Jurkat, Clone E6-1 (cell line): ENCODE data around the gene GSTT4.

Experiments
- DNase-seq: peaks from one replicate; pipeline ENCODE4 v3.0.0-alpha.2; 2011; ENCODE audit warnings: low read depth, low spot score
- H3K4me3 ChIP-seq: 2 replicates; pipeline ENCODE4 v1.5.1; 2011; ENCODE audit warnings: mild to moderate bottlenecking, low read length, control low read depth, moderate library complexity

The GSTT4 gene

GRCh38 chr22:24027389-24027975 is 22.2 kb upstream of the GSTT4 start:
- no peak for DNase-seq
- no peak overlapping the region for H3K4me3 ChIP-seq

GRCh38 chr22:24026733-24027132 is 21.5 kb upstream of the GSTT4 start:
- no peak overlapping the region for H3K4me3 ChIP-seq
- no peak for DNase-seq

- H3K4me3 ChIP-seq = no peak overlapping the region
- no peak for DNase-seq
Observed at GRCh38 chr22:24026056-24026455, 20.8 kb upstream of the GSTT4 start.

- DNase-seq = no peak
- H3K4me3 ChIP-seq = no peak overlapping the region
Observed at GRCh38 chr22:24025475-24025874, 20.2 kb upstream of the GSTT4 start.

GRCh38 chr22:24024354-24024753 is 19.1 kb upstream of the GSTT4 start:
- H3K4me3 ChIP-seq = no peak overlapping the region

GRCh38 chr22:24023204-24023789 is 18.0 kb upstream of the GSTT4 start:
- H3K4me3 ChIP-seq = no peak overlapping the region
- no peak for DNase-seq

More at GRCh38 chr22:24024354-24024753, 19.1 kb upstream of the GSTT4 start:
- DNase-seq = no peak

GRCh38 chr22:24021304-24021703 is 16.1 kb upstream of the GSTT4 start:
- H3K4me3 ChIP-seq = no peak overlapping the region

GRCh38 chr22:24016156-24016555 is 10.9 kb upstream of the GSTT4 start:
- no peak overlapping the region for H3K4me3 ChIP-seq
- DNase-seq = no peak

More at GRCh38 chr22:24021304-24021703, 16.1 kb upstream of the GSTT4 start:
- DNase-seq = no peak

GRCh38 chr22:24011735-24012068 is 6.4 kb upstream of the GSTT4 start:
- DNase-seq = no peak
- peak overlapping the region; percentile 92 for H3K4me3 ChIP-seq

- no peak for DNase-seq
- H3K4me3 ChIP-seq = no peak overlapping the region
Observed at GRCh38 chr22:24010018-24010391, 4.8 kb upstream of the GSTT4 start.

GRCh38 chr22:24009227-24010017 is 4.2 kb upstream of the GSTT4 start:
- no peak for DNase-seq
- H3K4me3 ChIP-seq = no peak overlapping the region

- no peak for DNase-seq
- no peak overlapping the region for H3K4me3 ChIP-seq
Observed at GRCh38 chr22:24008381-24009226, 3.4 kb upstream of the GSTT4 start.

GRCh38 chr22:24008022-24008283 is 2.7 kb upstream of the GSTT4 start:
- H3K4me3 ChIP-seq = no peak overlapping the region
- DNase-seq = no peak

- no peak overlapping the region for H3K4me3 ChIP-seq
- DNase-seq = no peak
Observed at GRCh38 chr22:24007253-24008021, 2.2 kb upstream of the GSTT4 start.

GRCh38 chr22:24006914-24007214 is 1.6 kb upstream of the GSTT4 start:
- no peak overlapping the region for H3K4me3 ChIP-seq
- no peak for DNase-seq

GRCh38 chr22:24006207-24006913 is 1.1 kb upstream of the GSTT4 start:
- no peak for DNase-seq
- H3K4me3 ChIP-seq = no peak overlapping the region

GRCh38 chr22:24003887-24004286 is 1.4 kb downstream of the GSTT4 start:
- H3K4me3 ChIP-seq = no peak overlapping the region

GRCh38 chr22:24002851-24003250 is 2.4 kb downstream of the GSTT4 start:
- H3K4me3 ChIP-seq = no peak overlapping the region
- DNase-seq = no peak

More at GRCh38 chr22:24003887-24004286, 1.4 kb downstream of the GSTT4 start:
- no peak for DNase-seq

- no peak overlapping the region for H3K4me3 ChIP-seq
- DNase-seq = no peak
Observed at GRCh38 chr22:24002272-24002671, 3.0 kb downstream of the GSTT4 start.
